ENCODE measurements around the gene SRSF4.
A peak's percentile ranks its signal among the peaks of the same experiment; 100 is the strongest.

GRCh38 chr1:29202584-29203340 lies 21.1 kb upstream of the SRSF4 start:
- TF ChIP-seq CTCF (conservative IDR thresholded peaks at IDR 0.05 in 1 of 2, IDR thresholded peaks at IDR 0.05 in 1 of 2; ENCODE audit: extremely low read depth in 1 of 2, insufficient read depth in 1 of 2, low read depth in 1 of 2, low read length in 2 of 2) (peak; percentile 97 to 98), EZH2 (IDR thresholded peaks at IDR 0.05; ENCODE audit: borderline replicate concordance, low read length) (no peak)

All from mammary epithelial cell (primary cell).